SK-N-SH treated with all-trans-retinoic acid at 6 μM for 48 hours (cell line): ENCODE measurements around the gene ING3.

ENCODE experiments used
- ARNTL ChIP-seq: fragments of 450-650 bp; formaldehyde crosslinking; IDR thresholded peaks from 2 replicates; pipeline ENCODE4 v1.5.0; 2020; ENCODE audit warnings: low read depth, mild to moderate bottlenecking, moderate library complexity, borderline replicate concordance
- BACH2 ChIP-seq: fragments of 250-450 bp; sonication (Bioruptor Pico); IDR thresholded peaks from 2 replicates; pipeline ENCODE4 v1.9.0; 2021; ENCODE audit warnings: mild to moderate bottlenecking, borderline replicate concordance
- ESRRG ChIP-seq: fragments of 250-450 bp; sonication (Bioruptor Pico); IDR thresholded peaks from 2 replicates; pipeline ENCODE4 v1.6.1; 2021; ENCODE audit warnings: mild to moderate bottlenecking
- GLIS3 ChIP-seq: fragments of 250-450 bp; sonication (Bioruptor Pico); IDR thresholded peaks from 2 replicates; pipeline ENCODE4 v1.5.0; 2020; ENCODE audit warnings: mild to moderate bottlenecking, moderate library complexity
- PPARA ChIP-seq: fragments of 250-450 bp; sonication (Bioruptor Pico); IDR thresholded peaks from 2 replicates; pipeline ENCODE4 v1.5.0; 2020; ENCODE audit warnings: mild to moderate bottlenecking, borderline replicate concordance
- SNAI2 ChIP-seq: fragments of 250-450 bp; sonication (Bioruptor Pico); IDR thresholded peaks from 2 replicates; pipeline ENCODE4 v1.5.0; 2020; ENCODE audit warnings: mild to moderate bottlenecking, moderate library complexity
- TOX ChIP-seq: fragments of 250-450 bp; sonication (Bioruptor Pico); IDR thresholded peaks from 2 replicates; pipeline ENCODE4 v1.8.0; 2021; ENCODE audit warnings: mild to moderate bottlenecking, moderate library complexity, borderline replicate concordance
- ZFP3 ChIP-seq: fragments of 250-450 bp; sonication (Bioruptor Pico); IDR thresholded peaks from 2 replicates; pipeline ENCODE4 v1.5.0; 2020; ENCODE audit warnings: mild to moderate bottlenecking, moderate library complexity
- ZFP30 ChIP-seq: fragments of 450-650 bp; formaldehyde crosslinking; IDR thresholded peaks from 2 replicates; pipeline ENCODE4 v1.5.0; 2022; ENCODE audit warnings: mild to moderate bottlenecking, moderate library complexity
- ZNF8 ChIP-seq: fragments of 450-650 bp; formaldehyde crosslinking; IDR thresholded peaks from 2 replicates; pipeline ENCODE4 v1.5.0; 2020; ENCODE audit warnings: mild to moderate bottlenecking, moderate library complexity
- TF ChIP-seq, protein P1 (sequence below): fragments of 250-450 bp; sonication (Bioruptor Pico); IDR thresholded peaks from 2 replicates; pipeline ENCODE4 v1.8.0; 2020; ENCODE audit warnings: mild to moderate bottlenecking, moderate library complexity, borderline replicate concordance

DNA sequence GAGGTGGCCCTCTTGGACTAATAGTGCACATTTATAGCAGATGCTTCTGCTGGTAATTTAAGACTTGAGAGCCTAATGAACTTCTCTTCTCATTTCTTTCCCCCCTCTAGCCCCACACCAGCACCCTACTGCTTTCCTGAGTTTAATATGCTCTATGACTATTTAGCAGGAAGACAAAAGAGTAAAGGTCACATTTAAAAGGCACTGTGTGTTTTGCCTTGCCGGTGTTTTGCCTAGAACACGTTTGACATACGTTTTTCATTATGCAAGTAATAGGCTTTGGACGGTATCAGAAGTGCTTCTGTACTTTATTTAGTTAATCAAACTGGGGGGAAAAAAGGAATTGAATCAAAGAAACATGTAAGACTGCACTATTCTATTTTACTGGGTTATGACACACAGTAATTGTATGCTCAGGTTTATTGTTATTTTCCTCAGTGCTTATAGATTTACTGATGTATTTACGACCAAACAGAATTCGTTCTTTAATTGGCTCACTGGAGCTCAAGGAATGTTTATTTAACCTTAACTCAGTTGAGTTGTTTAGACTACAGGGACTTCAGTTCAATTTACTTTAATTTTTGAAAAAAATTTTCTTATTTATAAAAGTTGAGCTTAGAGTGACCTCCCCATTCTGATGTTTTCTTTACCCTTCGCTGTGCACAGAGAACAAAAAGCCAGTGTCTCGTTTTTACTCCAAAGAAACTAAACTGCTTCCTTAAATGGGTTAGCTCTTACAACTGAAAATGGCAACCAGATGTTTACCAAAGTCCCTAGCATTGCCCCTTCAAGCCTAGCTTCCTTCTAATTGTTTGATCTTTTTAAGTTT is 73.3 kb downstream of the ING3 start:
- no peak for TF ChIP-seq TOX
- no peak for TF ChIP-seq BACH2 (CRISPR knock-in tag)
- no peak for TF ChIP-seq ZFP3 (CRISPR knock-in tag)
- no peak for TF ChIP-seq ZNF8 (CRISPR knock-in tag)
- TF ChIP-seq ZFP30: no peak
- TF ChIP-seq, protein P1, sequence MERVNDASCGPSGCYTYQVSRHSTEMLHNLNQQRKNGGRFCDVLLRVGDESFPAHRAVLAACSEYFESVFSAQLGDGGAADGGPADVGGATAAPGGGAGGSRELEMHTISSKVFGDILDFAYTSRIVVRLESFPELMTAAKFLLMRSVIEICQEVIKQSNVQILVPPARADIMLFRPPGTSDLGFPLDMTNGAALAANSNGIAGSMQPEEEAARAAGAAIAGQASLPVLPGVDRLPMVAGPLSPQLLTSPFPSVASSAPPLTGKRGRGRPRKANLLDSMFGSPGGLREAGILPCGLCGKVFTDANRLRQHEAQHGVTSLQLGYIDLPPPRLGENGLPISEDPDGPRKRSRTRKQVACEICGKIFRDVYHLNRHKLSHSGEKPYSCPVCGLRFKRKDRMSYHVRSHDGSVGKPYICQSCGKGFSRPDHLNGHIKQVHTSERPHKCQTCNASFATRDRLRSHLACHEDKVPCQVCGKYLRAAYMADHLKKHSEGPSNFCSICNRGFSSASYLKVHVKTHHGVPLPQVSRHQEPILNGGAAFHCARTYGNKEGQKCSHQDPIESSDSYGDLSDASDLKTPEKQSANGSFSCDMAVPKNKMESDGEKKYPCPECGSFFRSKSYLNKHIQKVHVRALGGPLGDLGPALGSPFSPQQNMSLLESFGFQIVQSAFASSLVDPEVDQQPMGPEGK (CRISPR knock-in tag): no peak
- no peak for TF ChIP-seq GLIS3
- no peak for TF ChIP-seq ARNTL (CRISPR knock-in tag)
- TF ChIP-seq SNAI2: no peak
- no peak for TF ChIP-seq PPARA
- no peak for TF ChIP-seq ESRRG
